Psoas muscle (tissue), 8 donors: ENCODE data around the gene JUND. TPM values are rescaled to one million over a fixed set of nuclear protein-coding genes. Genes with fewer than 3 reads are reported as not detected.
A peak's percentile ranks its signal among the peaks of the same experiment; 100 is the strongest.

Source experiments
- ATAC-seq, 4 donors: fragments of 200-7000 bp; cut with Tn5 transposase; one replicate each; pipeline ENCODE4 v1.9.1; 2020; ENCODE audit warnings: moderate library complexity in 3 of 4, mild to moderate bottlenecking in 2 of 4
- DNase-seq, 2 donors: peaks; one replicate each; pipeline ENCODE4 v3.0.0-alpha.2; 2020
- H3K27ac ChIP-seq: fragments of 200-600 bp; one replicate; pipeline ENCODE4 v1.8.0; 2022
- H3K27me3 ChIP-seq, 3 donors: fragments of 200-600 bp in 1 of 3; one replicate each; pipeline versions ENCODE4 v1.6.1 to v1.8.0; 2013 to 2022; ENCODE audit warnings: low read length in 2 of 3, mild to moderate bottlenecking in 2 of 3, moderate library complexity in 1 of 3; ENCODE audit not compliant: insufficient read depth in 3 of 3
- H3K36me3 ChIP-seq, 2 donors: fragments of 200-600 bp in 1 of 2; one replicate each; pipeline versions ENCODE4 v1.6.1 to v1.8.0; 2013 to 2022; ENCODE audit warnings: low read depth in 1 of 2, mild to moderate bottlenecking in 1 of 2, moderate library complexity in 1 of 2; ENCODE audit not compliant: insufficient read depth in 1 of 2
- H3K4me1 ChIP-seq: fragments of 200-600 bp; one replicate; pipeline ENCODE4 v1.8.0; 2022
- H3K4me3 ChIP-seq: fragments of 200-600 bp; one replicate; pipeline ENCODE4 v1.8.0; 2022; ENCODE audit warnings: mild to moderate bottlenecking
- H3K9me3 ChIP-seq: fragments of 200-600 bp; one replicate; pipeline ENCODE4 v1.8.0; 2022
- CTCF ChIP-seq: fragments of 200-600 bp; IDR thresholded peaks from one replicate; pipeline ENCODE4 v1.8.0; 2022; ENCODE audit warnings: antibody characterized with exemption
- WGBS, 3 donors: extraction: QIAGEN DNeasy Blood & Tissue Kit; methylation state at CpG; one replicate each; pipeline versions ENCODE4 v1.1.6 to v1.1.7; 2013; 5-methylcytosine and 5-hydroxymethylcytosine counted together
- intact Hi-C, 2 donors: fragments of 100-400 bp; cut with DNase I; formaldehyde crosslinking; loops; one replicate each; pipeline versions ENCODE4 v1.11.0 to v1.14.2; 2022
- polyA plus RNA-seq, 3 donors: library from polyadenylated mRNA; stranded (reverse); fragments of 200-250 nt; gene quantifications; one replicate each; pipeline ENCODE4 v1.2.3, GENCODE V29; 2013
- total RNA-seq, 4 donors: library from RNA; stranded (reverse); fragmentation: NEBNext Ultra II Directional in 2 of 4; extraction: Animal tissue kit (Norgen Biotek cat#: 25700) in 2 of 4; gene quantifications; one replicate each; pipeline versions ENCODE4 v1.2.1 to v1.2.4, GENCODE V29; 2021 to 2023
- donor health status: healthy with polysubstance abuse.
- donor health status: DM: no; HTN: no; CAD: no; lungs with moderate emphysema.
- donor health status: Bipolar disorder and iron deficiency.
- donor health status: healthy.
- donor health status: DM: yes; HTN: yes; CAD: no.
- donor health status: DM: no; HTN: no; CAD: no.
- donor health status: DM: no; HTN: no; CAD: no.
- donor health status: DM: yes; HTN: yes; CAD: no.

JUND gene
- total and polyA plus RNA-seq, 7 donors = 22.7 to 77.1 (median 68.0) TPM

GRCh38 chr19:18306888-18307260 is 25.5 kb upstream of the JUND start:
- H3K27ac ChIP-seq = peak overlapping the region; percentile 95
- no peak for TF ChIP-seq CTCF
- no peak for DNase-seq
- H3K4me3 ChIP-seq = no peak overlapping the region
- no peaks in the 10 kb centered on the region for H3K27me3 ChIP-seq
- 70 to 81% (median 79%) methylated on average over 14 of the region's 14 CpGs for WGBS, 3 donors
- no peak for ATAC-seq
- H3K9me3 ChIP-seq = no peaks in the 10 kb centered on the region
- H3K36me3 ChIP-seq = peaks cover 0 to 35% of the 10 kb centered on the region in 2 donors
- intact Hi-C loops = loop anchor here in 1 of 2 donors (2.0 kb wide), 1 partner anchor 14 kb away; no protein-coding TSS in a partner anchor
- H3K4me1 ChIP-seq = peaks cover 57% of the 10 kb centered on the region

GRCh38 chr19:18306209-18306887 is 24.9 kb upstream of the JUND start:
- intact Hi-C loops = loop anchor here in 1 of 2 donors (2.0 kb wide), 1 partner anchor 14 kb away; no protein-coding TSS in a partner anchor
- peaks cover 0 to 29% of the 10 kb centered on the region in 2 donors for H3K36me3 ChIP-seq
- TF ChIP-seq CTCF = no peak
- H3K4me1 ChIP-seq = peaks cover 63% of the 10 kb centered on the region
- no peaks in the 10 kb centered on the region for H3K9me3 ChIP-seq
- no peaks in the 10 kb centered on the region for H3K27me3 ChIP-seq
- H3K4me3 ChIP-seq = no peak overlapping the region
- H3K27ac ChIP-seq = peak overlapping the region; percentile 95
- ATAC-seq (no peak), DNase-seq (no peak)
- WGBS, 3 donors = 88 to 91% (median 89%) methylated on average over 26 of the region's 26 CpGs

DNA sequence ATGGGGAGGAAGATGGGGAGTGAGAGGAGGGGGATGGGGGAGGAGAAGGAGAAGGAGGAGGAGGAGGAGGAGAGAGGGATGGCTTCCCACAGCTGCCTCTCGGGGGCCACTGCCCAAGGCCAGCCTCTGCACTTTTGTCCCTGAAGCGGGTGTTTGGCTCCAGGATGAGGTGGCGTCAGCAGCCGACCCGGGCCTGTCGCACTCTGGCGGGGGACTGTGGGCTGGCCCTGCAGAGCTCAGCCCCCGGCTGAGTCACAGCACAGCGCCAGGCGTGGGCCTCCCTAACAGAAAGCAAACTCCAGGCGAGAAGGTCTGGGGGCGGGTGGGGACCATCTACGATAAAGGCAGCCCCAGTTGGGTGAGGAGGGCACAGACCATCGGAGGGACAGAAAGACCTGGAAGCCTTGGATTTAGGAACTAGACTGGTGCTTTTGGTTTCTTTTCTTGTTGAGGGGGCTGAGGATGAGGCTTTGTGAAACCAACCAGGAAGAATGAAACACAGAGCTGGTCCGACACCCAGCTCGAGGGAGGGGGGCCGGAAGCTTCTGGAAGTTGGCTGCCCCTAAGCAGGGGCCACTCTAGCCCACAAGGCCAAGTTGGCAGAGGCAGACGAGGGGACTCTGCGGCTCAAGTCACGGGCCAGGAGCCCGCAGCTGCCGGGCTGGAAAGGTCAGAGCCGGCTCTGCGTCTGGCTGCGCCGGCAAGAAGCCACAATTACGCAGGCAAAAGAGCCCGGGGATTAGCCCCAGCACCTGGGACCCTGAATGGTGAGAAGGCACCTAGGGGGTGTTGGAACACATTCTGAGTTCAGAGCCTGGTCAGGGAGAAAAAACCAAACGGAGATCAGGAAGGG is 23.3 kb upstream of the JUND start:
- intact Hi-C loops = no loop called here
- DNase-seq (peak; percentile 92 to 94), ATAC-seq (peak; percentile 68 to 79 (median 76))
- TF ChIP-seq CTCF = no peak
- Histone ChIP-seq H3K27me3 (no peaks in the 10 kb centered on the region), H3K9me3 (no peaks in the 10 kb centered on the region), H3K27ac (peak overlapping the region; percentile 95), H3K36me3 (peaks cover 0 to 16% of the 10 kb centered on the region in 2 donors), H3K4me3 (peak overlapping the region; percentile 56), H3K4me1 (peaks cover 73% of the 10 kb centered on the region)
- WGBS, 3 donors = 1 to 3% (median 3%) methylated on average over 27 to 29 of the region's 29 CpGs

DNA sequence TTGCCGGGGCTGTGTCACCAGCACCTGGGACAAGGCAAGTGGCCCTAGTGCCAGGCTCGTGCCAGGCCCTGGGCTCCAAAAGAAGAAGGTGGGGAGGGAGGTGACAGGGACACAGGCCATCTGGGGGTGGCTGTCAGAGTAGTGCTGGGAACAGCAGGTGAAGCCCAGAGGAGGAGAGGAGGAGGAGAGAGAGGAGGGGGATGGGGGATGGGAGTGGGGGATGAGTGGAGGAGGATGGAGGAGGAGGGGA is 22.7 kb upstream of the JUND start:
- Histone ChIP-seq H3K9me3 (no peaks in the 10 kb centered on the region), H3K4me3 (peak overlapping the region; percentile 56), H3K27me3 (no peaks in the 10 kb centered on the region), H3K4me1 (peaks cover 73% of the 10 kb centered on the region), H3K27ac (peak overlapping the region; percentile 95), H3K36me3 (peaks cover 0 to 11% of the 10 kb centered on the region in 2 donors)
- DNase-seq (peak; percentile 53 to 81), ATAC-seq (peak; percentile 37 to 55 (median 48))
- intact Hi-C loops = no loop called here
- 0 to 4% (median 4%) methylated on average over 2 of the region's 2 CpGs for WGBS, 3 donors
- TF ChIP-seq CTCF = no peak
